ENCODE data around the gene VWC2L.

VWC2L gene

DNA sequence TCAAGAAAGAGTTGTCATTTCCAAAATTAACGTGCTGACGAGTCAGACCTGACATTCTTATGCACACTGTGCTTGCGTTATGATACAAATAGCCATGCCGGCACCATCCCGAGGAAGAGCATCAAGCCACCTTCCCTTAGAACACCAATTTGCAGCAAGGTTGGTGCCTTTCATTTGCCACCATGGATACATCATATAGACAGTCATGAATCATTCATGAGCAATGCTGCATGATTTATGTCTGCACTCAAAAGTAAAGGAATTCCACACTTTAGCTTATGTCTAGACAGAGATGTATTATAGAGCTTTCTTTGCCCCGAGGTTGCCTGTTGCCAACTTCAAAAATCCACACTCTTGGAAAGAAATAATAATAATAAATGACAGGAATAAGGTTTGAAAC, 166.9 kb downstream of the VWC2L start:
- no peak for DNase-seq
- intact Hi-C loops (cut with DNase I): loop anchor here (5.0 to 10.0 kb wide), 3 partner anchors 163 to 770 kb away; partner anchors contain the start of gene VWC2L

DNA sequence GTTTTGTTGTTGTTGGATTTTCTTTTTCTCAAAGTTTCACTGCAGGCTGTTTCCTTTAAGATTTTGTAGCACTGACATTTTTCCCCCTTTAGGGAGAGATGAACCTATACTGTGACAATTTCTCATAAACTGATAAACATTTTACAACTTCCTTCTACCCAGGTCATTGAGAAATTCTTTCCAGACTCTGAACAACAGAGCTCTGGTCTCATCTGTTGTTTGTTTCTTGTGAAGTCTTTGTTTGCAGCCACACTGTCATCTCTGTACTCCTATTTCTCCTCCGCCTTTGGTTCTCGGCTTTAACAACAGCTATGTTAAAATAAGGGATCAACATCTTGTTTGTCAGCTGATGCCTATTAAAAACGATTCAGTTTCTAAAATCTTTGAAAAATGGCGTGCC, 167.6 kb downstream of the VWC2L start:
- DNase-seq: no peak
- intact Hi-C loops (cut with DNase I): loop anchor here (5.0 to 10.0 kb wide), 3 partner anchors 164 to 771 kb away; partner anchors contain the start of gene VWC2L

DNA sequence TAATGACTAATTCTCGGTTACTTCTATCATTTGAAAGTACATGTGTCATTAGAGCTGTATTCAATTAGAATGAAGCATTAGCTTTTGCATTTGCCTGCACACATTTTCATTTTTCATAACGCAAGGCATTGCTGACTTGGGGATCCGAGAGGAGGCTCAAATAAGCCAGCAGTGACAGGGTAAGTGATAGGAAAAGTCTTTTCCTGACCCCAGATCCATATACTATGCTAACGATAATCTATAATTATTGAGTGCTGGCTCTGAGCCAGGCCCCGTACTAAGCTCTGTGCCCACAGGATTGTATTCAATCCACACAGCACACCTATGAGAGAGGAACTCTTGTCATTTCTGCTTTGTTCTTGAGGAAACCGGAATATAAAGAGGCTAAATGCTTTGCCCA, 168.2 kb downstream of the VWC2L start:
- DNase-seq: no peak
- intact Hi-C loops (cut with DNase I): loop anchor here (5.0 to 10.0 kb wide), 3 partner anchors 164 to 772 kb away; partner anchors contain the start of gene VWC2L

DNA sequence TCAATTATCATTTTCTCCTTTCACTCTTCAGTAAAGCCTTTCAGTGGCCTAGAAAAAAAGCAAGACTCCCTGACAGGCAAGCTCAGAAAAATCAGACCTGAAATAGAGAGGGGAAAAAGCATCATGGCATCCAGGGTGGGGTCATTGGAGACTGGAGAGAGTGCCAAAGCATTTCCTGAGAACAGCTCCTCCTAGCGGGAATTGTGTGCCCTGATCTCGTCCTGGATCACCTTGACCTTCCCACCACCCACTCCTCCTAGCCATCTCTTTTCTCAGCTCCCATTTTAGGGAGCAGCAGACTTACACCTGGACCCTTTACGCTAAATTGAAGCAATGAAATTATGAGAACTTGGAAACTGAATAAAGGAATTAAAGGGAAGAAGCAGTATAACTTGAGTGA, 176.6 kb downstream of the VWC2L start:
- DNase-seq: no peak
- intact Hi-C loops (cut with DNase I): no loop called here

DNA sequence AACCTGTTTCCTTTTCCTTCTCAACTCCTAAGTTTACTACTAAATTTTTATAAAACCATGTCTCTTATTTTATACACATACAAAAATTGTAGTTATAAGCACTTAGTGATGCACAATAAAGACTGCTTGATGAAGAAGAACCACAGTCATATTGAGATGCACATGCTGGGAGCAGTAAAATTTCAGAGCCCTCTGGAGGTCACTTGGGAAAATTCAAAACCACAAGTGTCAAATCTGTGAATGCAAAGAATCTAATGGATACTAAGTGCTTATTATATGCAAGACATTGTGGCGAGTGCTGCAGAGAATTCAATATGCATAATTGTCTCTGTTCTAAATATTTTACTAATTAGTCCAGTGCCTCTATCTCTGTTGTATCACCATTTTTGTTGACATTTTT, 180.5 kb downstream of the VWC2L start:
- DNase-seq: no peak
- intact Hi-C loops (cut with DNase I): no loop called here

DNA sequence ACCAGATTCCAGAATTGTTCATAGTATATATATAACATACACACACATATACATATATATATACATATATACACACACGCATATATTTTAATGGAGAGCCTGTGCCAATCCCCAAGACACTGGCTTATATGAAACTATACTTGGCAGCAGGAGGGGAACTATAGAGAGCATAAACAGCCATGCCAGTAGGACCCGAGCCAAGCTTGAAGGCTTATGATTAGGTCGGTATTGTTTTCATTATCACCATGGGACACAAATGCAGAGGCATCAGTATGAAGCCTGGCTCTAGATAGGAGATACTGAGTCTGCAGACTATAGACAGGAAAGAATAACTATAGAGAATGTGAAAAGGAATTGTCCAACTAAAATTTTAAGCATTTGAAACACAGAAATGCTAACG, 181.2 kb downstream of the VWC2L start:
- DNase-seq: no peak
- intact Hi-C loops (cut with DNase I): no loop called here

DNA sequence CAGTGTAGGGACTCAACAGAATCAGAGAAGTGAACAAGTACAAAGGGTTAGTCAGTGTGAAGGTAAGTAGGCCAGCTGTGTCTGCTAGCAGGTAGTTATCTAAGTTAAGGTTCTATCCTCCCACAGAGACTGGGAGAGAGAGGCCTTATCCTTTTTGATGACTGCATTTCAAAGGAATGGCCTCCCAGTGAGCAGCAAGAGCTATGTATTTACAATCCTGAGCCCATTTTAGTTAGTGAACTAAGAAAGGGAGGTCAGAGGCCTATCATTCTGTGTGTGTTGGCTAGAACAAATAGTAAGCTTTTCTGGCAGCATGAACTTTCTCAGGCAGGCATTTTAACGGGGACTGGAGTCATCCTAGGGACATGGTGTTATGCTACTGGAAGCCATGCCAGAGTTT, 182.9 kb downstream of the VWC2L start:
- DNase-seq: no peak
- intact Hi-C loops (cut with DNase I): no loop called here

DNA sequence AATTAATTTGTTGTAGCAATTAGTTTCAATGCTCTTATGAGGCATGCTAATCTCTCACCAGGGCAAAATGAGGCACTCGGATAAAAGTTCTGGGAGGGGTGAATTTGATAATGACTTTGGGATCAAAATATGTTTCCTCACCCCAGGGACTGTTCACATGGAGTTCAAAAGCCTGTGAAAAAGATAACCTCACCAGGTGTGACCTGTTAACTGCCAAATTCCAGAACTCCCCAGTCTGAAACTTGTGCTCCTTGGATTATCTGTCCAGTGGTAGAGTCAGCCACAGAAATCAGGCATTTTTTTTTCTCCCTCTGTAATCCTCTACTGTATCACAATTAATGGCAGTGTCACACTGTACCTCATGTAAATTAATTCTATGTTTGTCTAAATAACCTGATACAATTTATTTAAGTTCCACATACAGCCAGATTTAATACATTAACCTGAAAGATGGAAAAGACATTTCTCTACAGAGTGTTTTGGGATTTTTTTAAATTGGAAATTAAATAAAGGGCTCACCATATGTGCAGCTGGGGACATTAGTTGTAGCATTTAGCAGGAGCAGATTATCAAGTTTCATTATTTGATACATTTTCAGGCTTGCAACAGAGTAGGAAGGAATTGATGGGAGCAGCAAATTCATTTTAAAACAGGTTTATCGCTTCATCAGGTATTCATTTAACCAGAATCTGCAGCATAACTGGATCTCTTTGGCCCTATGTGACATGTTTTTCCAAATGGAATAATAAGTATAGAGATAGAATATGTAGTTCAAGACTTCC, 191.2 kb downstream of the VWC2L start:
- DNase-seq: no peak
- intact Hi-C loops (cut with DNase I): no loop called here

DNA sequence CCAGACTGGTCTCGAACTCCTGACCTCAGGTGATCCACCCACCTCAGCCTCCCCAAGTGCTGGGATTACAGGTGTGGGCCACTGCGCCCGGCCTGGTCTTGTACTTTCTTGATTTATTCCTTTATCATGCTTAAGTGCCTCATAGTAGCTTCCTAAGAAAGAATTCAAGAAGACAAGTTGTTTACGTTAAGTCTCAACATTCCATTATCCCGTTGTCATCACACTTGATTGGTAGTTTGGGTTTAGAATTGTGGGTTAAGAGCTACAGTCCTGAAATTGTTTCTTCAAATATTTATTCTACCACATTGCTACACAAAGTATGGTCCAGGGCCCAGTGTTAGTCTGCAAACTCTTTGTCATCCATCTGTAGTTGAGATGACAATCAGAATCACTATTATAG, 194.0 kb downstream of the VWC2L start:
- intact Hi-C loops (cut with DNase I): no loop called here

DNA sequence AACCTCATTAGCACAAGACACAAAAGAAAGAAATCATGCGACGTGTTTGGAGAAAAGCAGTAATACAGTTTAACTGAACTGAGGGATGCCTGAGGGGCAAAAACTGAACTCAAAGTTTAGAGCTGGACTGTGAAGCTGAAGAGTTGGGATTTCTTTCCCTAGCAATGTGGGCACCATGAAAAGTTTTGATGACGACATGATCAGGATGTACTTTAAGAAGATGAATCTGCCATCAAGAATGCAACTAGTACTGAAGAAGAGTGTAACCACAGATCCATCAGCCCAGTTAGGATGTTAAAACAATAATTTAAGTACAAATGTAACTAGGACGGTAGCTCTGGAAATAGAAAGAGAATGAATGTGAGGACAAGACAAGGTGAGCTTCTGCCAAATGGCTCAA, 196.2 kb downstream of the VWC2L start:
- DNase-seq: no peak
- intact Hi-C loops (cut with DNase I): no loop called here

More for the DNA sequence above, 194.0 kb downstream of the VWC2L start:
- DNase-seq: no peak

DNA sequence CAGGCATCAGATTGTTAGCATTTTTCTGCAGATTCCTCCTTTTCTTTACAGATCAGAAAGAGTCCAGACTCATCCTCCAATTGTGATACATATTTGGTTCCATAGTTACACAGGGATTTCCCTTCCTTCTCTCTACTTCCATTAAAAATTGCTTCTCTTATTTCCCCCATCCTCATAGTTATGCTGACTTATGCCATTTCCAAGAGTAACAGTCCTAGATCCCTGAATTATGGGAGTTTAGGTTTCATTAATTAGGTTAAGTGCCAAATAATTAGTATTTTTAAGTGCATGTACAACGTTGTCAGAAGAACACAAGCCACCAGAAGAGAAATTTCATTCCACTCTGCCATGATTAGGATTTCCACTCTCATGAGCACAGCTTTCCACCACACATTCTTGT, 200.2 kb downstream of the VWC2L start:
- no peak for DNase-seq
- intact Hi-C loops (cut with DNase I): no loop called here

DNA sequence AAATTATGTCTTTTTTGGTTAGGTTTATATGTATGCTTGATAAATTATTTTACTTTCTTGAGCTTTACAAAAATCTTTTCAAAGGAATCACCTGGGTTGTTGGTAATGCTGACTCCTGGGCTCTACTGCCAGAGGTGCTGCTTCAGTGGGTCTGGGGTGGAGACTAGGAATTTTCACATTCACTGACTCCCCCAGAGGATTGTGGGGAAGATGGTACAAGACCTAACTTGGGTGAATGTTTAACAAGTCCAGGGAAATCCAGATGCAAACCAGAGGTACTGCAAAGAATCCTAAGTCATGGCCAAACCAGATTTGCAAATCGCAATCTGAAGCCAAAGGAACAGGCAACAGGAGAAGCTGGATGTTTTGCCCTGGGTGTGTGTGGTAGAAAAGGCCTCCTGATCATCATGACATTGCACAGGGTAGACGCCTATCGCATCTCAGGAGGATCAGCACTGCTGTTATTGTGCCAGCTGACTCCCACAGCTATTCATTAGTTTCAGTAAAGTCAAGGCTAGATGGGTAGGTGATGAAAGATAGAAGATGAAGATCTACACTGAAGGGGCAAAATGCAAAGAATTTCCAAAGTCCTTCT, 213.4 kb downstream of the VWC2L start:
- no peak for DNase-seq
- intact Hi-C loops (cut with DNase I): no loop called here

DNA sequence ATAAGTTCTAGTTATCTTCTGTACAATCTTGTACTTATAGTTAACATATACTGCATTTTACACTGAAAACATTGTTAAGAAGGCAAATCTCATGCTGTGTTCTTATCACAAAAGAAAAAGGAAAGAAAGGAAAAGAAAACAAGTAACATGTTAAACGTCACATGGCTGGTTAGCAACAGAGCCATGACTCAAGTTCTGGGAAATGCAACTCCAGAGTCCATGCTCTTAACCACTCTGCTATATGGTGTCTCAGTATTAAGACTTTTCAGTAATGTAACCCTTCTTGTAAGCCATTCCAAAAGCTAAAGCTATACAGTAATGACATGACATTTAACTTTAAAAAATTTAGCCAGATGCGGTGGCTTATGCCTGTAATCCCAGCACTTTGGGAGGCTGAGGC, 217.2 kb downstream of the VWC2L start:
- DNase-seq: no peak
- intact Hi-C loops (cut with DNase I): no loop called here
